Measurements from ENCODE around the gene LYPD3. TPM values are rescaled to one million over a fixed set of nuclear protein-coding genes. Genes with fewer than 3 reads are reported as not detected.

LYPD3 gene
- total and polyA plus RNA-seq, 11 donors = 0.08 to 0.77 (median 0.37) TPM; not detected in 4

DNA sequence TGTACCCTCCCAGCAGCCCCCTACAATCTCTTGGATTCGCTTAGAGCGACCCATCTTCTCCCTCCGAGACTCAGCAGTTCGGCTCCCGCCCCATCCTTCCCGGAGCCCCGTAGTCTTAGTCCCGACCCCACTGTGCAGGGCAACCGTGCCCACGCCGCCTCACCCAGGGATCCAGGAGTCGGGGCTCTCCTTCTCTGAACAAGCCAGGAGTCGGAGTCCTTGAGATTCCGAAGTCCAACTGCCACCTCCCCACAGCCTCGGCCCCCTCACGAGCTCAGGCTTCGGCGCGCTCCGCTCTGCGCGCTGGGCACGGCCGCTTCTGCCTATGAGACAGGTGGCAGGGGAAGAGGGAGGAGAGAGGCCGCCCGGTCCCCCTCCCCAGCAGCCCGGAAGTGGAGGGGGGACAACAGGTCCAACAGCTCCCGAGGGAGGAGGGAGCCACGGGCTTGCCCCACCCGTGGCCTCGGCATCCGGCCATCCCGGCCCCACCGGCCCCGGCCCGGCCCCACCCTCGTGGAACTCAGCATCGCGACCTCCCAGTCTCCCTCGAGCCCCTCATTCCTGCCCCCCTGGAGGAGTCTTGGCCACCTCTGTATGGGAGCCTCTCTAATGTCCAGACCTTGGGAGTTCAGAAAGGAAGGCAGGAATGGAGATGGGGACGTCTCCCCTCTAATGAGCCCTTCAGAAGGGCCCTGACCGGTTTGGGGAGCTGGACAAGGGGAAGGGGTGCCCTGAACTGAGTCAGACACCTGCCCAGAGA lies 39.2 kb upstream of the LYPD3 start, which contains the start of gene PHLDB3:
Gene PHLDB3 (minus strand): TSS at position 321 of the 760 bp plus-strand sequence. CDS start 628 bp downstream, outside the sequence.
- Histone ChIP-seq H3K9me3 (no peaks in the 10 kb centered on the region), H3K27ac (peak within 1 kb of the TSS; percentile 42 to 97 (median 89)), H3K36me3 (peaks cover 0 to 25% (median 10%) of the 10 kb centered on the region in 9 donors), H3K4me3 (peak within 1 kb of the TSS; percentile 45 to 95 (median 78)), H3K27me3 (no peaks in the 10 kb centered on the region), H3K4me1 (peaks cover 0 to 25% (median 11%) of the 10 kb centered on the region in 12 donors)
- peak; percentile 16 to 51 (median 42) for ATAC-seq
- TF ChIP-seq POLR2A (IDR thresholded peaks at IDR 0.05) (no peak), CTCF (IDR thresholded peaks at IDR 0.05) (no peak)
- intact Hi-C loops (cut with DNase I) = loop anchor here in 8 of 10 donors (1.0 to 5.0 kb wide), 3 partner anchors 42 to 57 kb away; no protein-coding TSS in a partner anchor
- WGBS, 4 donors = 3 to 10% (median 5%) methylated on average over 16 to 42 of the region's 42 CpGs
- DNase-seq = peak in 4 of 5 donors; percentile 38 to 55 (median 46)

DNA sequence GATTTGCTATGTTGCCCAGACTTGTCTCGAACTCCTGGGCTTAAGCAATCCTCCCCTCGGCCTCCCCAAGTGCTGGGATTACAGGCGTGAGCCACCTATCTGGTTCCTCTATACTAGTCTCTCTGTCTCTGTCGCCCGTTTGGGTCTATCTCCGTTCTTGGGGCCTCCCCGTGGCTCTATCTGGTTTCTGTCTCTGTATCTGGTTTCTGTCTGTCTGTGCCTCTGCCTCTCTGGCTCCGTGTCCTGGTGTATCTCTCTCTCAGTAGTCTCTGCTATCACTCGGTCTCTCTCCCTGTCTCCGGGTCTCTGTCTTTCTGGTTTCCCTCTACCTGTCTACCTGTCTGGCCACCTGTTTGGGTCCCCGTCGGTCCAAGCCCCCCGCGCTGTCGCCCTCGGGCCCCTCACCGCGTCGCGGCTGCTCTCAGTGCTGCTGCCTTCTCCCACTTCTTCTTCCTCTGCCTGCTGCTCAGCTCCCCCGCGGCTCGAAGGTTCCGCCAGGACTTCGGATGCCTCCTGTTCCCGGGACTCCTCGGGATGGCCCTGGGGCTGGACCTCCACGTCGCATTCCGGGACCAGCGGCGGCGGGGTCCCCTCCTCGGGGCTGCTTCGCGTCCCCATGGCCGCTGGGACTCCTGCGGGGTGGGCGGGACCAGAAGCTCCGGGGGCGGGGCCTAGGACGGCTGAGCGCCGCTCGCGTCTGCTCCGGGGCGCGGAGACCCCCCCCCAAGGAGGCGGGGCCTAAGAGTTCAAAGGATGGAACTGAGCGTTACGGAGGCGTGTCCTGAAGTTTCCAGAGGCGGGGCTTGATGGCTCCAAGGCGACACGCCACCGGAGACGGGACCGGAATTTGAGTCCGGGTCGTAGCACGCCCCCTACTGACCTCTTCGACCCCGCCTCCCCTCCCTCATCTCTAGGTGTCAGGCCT lies 38.4 kb upstream of the LYPD3 start:
- Histone ChIP-seq H3K27me3 (no peaks in the 10 kb centered on the region), H3K9me3 (no peaks in the 10 kb centered on the region), H3K4me3 (peak overlapping the region; percentile 45 to 95 (median 78)), H3K4me1 (peaks cover 0 to 29% (median 14%) of the 10 kb centered on the region in 12 donors), H3K36me3 (peaks cover 0 to 16% (median 10%) of the 10 kb centered on the region in 9 donors), H3K27ac (peak overlapping the region; percentile 42 to 97 (median 89))
- DNase-seq (peak; percentile 97 to 99 (median 98)), ATAC-seq (peak; percentile 98 to 99 (median 99))
- intact Hi-C loops (cut with DNase I) = loop anchor here in 8 of 10 donors (1.0 to 5.0 kb wide), 3 partner anchors 41 to 56 kb away; no protein-coding TSS in a partner anchor
- 1 to 3% (median 2%) methylated on average over 35 to 64 of the region's 64 CpGs for WGBS, 4 donors
- TF ChIP-seq POLR2A (IDR thresholded peaks at IDR 0.05) (peak in 1 of 2 donors; percentile 38), CTCF (IDR thresholded peaks at IDR 0.05) (peak in 7 of 12 donors; percentile 14 to 53 (median 33))

DNA sequence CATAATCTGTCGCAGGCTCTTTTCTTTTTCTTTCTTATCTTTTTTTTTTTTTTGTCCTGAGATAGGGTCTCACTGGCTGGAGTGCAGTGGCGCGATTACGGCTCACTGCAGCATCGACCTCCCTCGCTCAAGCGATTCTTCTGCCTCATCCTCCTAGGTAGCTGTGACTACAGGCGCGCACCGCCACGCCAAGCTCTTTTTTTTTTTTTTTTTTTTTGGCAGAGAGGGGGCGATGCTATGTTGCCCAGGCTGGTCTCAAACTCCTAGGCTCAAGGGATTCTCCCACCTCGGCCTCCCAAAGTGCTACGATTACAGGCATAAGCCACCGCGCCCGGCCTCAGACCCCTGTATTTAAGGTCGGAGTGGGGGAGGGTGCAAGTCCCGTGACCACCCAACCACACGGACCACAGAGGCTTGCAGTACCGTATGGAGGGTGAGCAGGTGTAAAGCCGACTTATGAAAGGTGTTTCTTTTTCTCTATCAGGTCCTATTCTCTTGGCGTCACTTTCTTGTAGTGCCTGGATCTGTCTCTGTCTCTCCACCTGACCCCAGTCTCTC lies 37.1 kb upstream of the LYPD3 start:
- no peak for ATAC-seq
- Histone ChIP-seq H3K27me3 (no peaks in the 10 kb centered on the region), H3K4me1 (peaks cover 0 to 33% (median 16%) of the 10 kb centered on the region in 12 donors), H3K4me3 (peak overlapping the region in 4 of 12 donors; percentile 67 to 95 (median 88)), H3K27ac (no peak overlapping the region), H3K9me3 (no peaks in the 10 kb centered on the region), H3K36me3 (peaks cover 0 to 10% (median 2%) of the 10 kb centered on the region in 9 donors)
- no peak for DNase-seq
- intact Hi-C loops (cut with DNase I) = loop anchor here in 7 of 10 donors (5.0 kb wide), 1 partner anchor 40 kb away; no protein-coding TSS in a partner anchor
- WGBS, 4 donors = 76 to 87% (median 81%) methylated on average over 23 of the region's 23 CpGs
- no peak for TF ChIP-seq CTCF (IDR thresholded peaks at IDR 0.05)
- no peak for TF ChIP-seq POLR2A (IDR thresholded peaks at IDR 0.05)
